ENCODE measurements around the gene TMEM156. TPM values are rescaled to one million over a fixed set of nuclear protein-coding genes. Genes with fewer than 3 reads are reported as not detected.

TMEM156 gene
- polyA plus RNA-seq, 1 donor from 2014 or later = not detected

DNA sequence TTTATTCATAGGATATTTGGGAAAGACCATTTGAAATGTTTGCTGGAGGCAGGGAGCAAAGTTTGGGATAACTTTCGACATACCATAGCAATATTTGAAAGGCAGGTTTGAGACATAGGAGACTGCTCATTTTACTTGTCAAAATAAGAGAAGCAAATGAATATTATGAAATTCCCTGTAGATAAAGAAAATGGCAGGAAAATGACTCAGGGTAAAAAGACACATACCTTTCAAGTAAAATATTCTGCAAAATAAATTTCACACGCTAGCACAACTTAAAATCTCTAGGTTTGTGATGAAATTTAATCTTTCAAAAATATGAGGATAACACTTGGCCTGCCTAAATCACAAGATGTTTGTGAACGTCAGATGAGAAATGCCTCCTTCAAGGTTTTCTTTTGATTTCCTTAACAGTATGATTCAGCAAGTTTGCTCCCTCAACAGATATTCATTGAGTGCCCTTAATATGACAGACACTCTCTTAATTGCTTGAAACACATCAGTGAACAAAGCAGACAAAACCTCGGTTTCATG lies 6.6 kb downstream of the TMEM156 start:
- TF ChIP-seq RAD21 (conservative IDR thresholded peaks at IDR 0.05) = no peak
- no peak for TF ChIP-seq TAF1 (IDR thresholded peaks at IDR 0.05; ENCODE audit: low read depth)
- no peak for TF ChIP-seq SMC3 (conservative IDR thresholded peaks at IDR 0.05; ENCODE audit: poor library complexity)

GRCh38 chr4:39024311-39024865 lies 7.8 kb downstream of the TMEM156 start:
- Histone ChIP-seq H3K27ac (ENCODE audit: low read length) (no peak overlapping the region), H3K27me3 (ENCODE audit: insufficient read depth, low read depth, low read length) (no peaks in the 10 kb centered on the region), H3K79me2 (replicated peaks; ENCODE audit: insufficient read depth, low read length) (no peaks in the 10 kb centered on the region), H2AFZ (ENCODE audit: low read depth, low read length) (no peak overlapping the region), H4K20me1 (ENCODE audit: insufficient read depth) (no peaks in the 10 kb centered on the region), H3K4me2 (ENCODE audit: low read length) (no peak overlapping the region), H3K9me2 (ENCODE audit: insufficient read depth, low read length) (no peaks in the 10 kb centered on the region), H3K36me3 (ENCODE audit: insufficient read depth, low read length) (no peaks in the 10 kb centered on the region), H3K4me3 (ENCODE audit: low read length) (no peak overlapping the region), H3K9me3 (ENCODE audit: low read length) (no peaks in the 10 kb centered on the region), H3K9ac (ENCODE audit: low read length) (no peak overlapping the region), H3F3A (ENCODE audit: insufficient read depth, low read length, poor library complexity, severe bottlenecking) (no peaks in the 10 kb centered on the region)
- TF ChIP-seq RAD21 (conservative IDR thresholded peaks at IDR 0.05) (no peak), SMC3 (conservative IDR thresholded peaks at IDR 0.05; ENCODE audit: poor library complexity) (no peak), REST (IDR thresholded peaks at IDR 0.05; ENCODE audit: borderline replicate concordance) (no peak), POLR2AphosphoS5 (IDR thresholded peaks at IDR 0.05) (no peak), EP300 (conservative IDR thresholded peaks at IDR 0.05; ENCODE audit: poor library complexity, severe bottlenecking) (no peak), MXI1 (conservative IDR thresholded peaks at IDR 0.05; ENCODE audit: poor library complexity, severe bottlenecking) (no peak), TAF1 (IDR thresholded peaks at IDR 0.05; ENCODE audit: low read depth) (no peak), EZH2 (IDR thresholded peaks at IDR 0.05; ENCODE audit: borderline replicate concordance, insufficient read depth, low read length, poor library complexity, severe bottlenecking) (no peak)
- TF ChIP-seq, protein P1, sequence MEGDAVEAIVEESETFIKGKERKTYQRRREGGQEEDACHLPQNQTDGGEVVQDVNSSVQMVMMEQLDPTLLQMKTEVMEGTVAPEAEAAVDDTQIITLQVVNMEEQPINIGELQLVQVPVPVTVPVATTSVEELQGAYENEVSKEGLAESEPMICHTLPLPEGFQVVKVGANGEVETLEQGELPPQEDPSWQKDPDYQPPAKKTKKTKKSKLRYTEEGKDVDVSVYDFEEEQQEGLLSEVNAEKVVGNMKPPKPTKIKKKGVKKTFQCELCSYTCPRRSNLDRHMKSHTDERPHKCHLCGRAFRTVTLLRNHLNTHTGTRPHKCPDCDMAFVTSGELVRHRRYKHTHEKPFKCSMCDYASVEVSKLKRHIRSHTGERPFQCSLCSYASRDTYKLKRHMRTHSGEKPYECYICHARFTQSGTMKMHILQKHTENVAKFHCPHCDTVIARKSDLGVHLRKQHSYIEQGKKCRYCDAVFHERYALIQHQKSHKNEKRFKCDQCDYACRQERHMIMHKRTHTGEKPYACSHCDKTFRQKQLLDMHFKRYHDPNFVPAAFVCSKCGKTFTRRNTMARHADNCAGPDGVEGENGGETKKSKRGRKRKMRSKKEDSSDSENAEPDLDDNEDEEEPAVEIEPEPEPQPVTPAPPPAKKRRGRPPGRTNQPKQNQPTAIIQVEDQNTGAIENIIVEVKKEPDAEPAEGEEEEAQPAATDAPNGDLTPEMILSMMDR (IDR thresholded peaks at IDR 0.05; ENCODE audit: poor library complexity, severe bottlenecking) = no peak

More for the DNA sequence above, 6.6 kb downstream of the TMEM156 start:
- no peaks in the 10 kb centered on the region for H3F3A ChIP-seq (ENCODE audit: insufficient read depth, low read length, poor library complexity, severe bottlenecking)
- H3K9me2 ChIP-seq (ENCODE audit: insufficient read depth, low read length) = no peaks in the 10 kb centered on the region
- H3K4me3 ChIP-seq (ENCODE audit: low read length) = no peak overlapping the region
- no peak overlapping the region for H2AFZ ChIP-seq (ENCODE audit: low read depth, low read length)
- H3K27me3 ChIP-seq (ENCODE audit: insufficient read depth, low read depth, low read length) = no peaks in the 10 kb centered on the region
- H3K9me3 ChIP-seq (ENCODE audit: low read length) = no peaks in the 10 kb centered on the region
- H4K20me1 ChIP-seq (ENCODE audit: insufficient read depth) = no peaks in the 10 kb centered on the region
- H3K9ac ChIP-seq (ENCODE audit: low read length) = no peak overlapping the region
- no peaks in the 10 kb centered on the region for H3K36me3 ChIP-seq (ENCODE audit: insufficient read depth, low read length)
- no peak overlapping the region for H3K27ac ChIP-seq (ENCODE audit: low read length)
- no peak overlapping the region for H3K4me2 ChIP-seq (ENCODE audit: low read length)
- H3K79me2 ChIP-seq (replicated peaks; ENCODE audit: insufficient read depth, low read length) = no peaks in the 10 kb centered on the region

All from neural cell (in vitro differentiated cells).